Natural killer cell (primary cell): Measurements from ENCODE around the gene CNDP1. TPM values are rescaled to one million over a fixed set of nuclear protein-coding genes. Genes with fewer than 3 reads are reported as not detected.

ENCODE experiments used
- ATAC-seq, 3 donors: fragments of 150-1000 bp in 2 of 3; fragments of 200-7000 bp in 1 of 3; cut with Tn5 transposase; 1 replicate in 1 of 3; 2 replicates in 2 of 3; pipeline ENCODE4 v1.10.0; 2021; ENCODE audit warnings: mild to moderate bottlenecking in 2 of 3, moderate library complexity in 2 of 3
- DNase-seq, 2 donors: peaks; one replicate each; pipeline versions ENCODE4 v3.0.0 to v3.0.0-alpha.2; 2013 to 2021; ENCODE audit warnings: mixed read lengths in 1 of 2
- H3K27ac ChIP-seq: one replicate; pipeline ENCODE4 v1.5.1; 2013; ENCODE audit warnings: mild to moderate bottlenecking, low read length
- H3K27me3 ChIP-seq: one replicate; pipeline ENCODE4 v1.6.1; 2013; ENCODE audit warnings: low read length; ENCODE audit not compliant: control insufficient read depth, insufficient read depth
- H3K36me3 ChIP-seq: one replicate; pipeline ENCODE4 v1.6.1; 2013; ENCODE audit warnings: low read length; ENCODE audit not compliant: control insufficient read depth, insufficient read depth
- H3K4me1 ChIP-seq: one replicate; pipeline ENCODE4 v1.6.1; 2013; ENCODE audit warnings: low read length; ENCODE audit not compliant: control insufficient read depth, insufficient read depth
- H3K4me3 ChIP-seq: one replicate; pipeline ENCODE4 v1.5.1; 2013; ENCODE audit warnings: low read length
- H3K9me3 ChIP-seq: one replicate; pipeline ENCODE4 v1.6.1; 2013; ENCODE audit warnings: low read length; ENCODE audit not compliant: control insufficient read depth, insufficient read depth
- H3K27ac Mint-ChIP-seq, 2 donors: one replicate each; pipeline ENCODE4 v1.8.0; 2022; ENCODE audit warnings: mild to moderate bottlenecking in 2 of 2, mixed read lengths in 2 of 2, moderate library complexity in 1 of 2
- H3K27me3 Mint-ChIP-seq, 2 donors: one replicate each; pipeline ENCODE4 v1.8.0; 2022; ENCODE audit warnings: low read depth in 2 of 2, mixed read lengths in 2 of 2
- H3K36me3 Mint-ChIP-seq: one replicate; pipeline ENCODE4 v1.8.0; 2022; ENCODE audit warnings: mixed read lengths
- H3K4me1 Mint-ChIP-seq, 2 donors: one replicate each; pipeline ENCODE4 v1.8.0; 2022; ENCODE audit warnings: mixed read lengths in 2 of 2
- H3K4me3 Mint-ChIP-seq: one replicate; pipeline ENCODE4 v1.8.0; 2022; ENCODE audit warnings: mild to moderate bottlenecking, moderate library complexity, mixed read lengths
- H3K9me3 Mint-ChIP-seq, 2 donors: one replicate each; pipeline ENCODE4 v1.8.0; 2022; ENCODE audit warnings: mixed read lengths in 2 of 2
- WGBS: methylation state at CpG from one replicate; pipeline ENCODE4 v1.1.7; 2013; ENCODE audit warnings: missing lambda C conversion rate; ENCODE audit not compliant: insufficient coverage; 5-methylcytosine and 5-hydroxymethylcytosine counted together
- intact Hi-C: fragments of 100-400 bp; cut with micrococcal nuclease; formaldehyde crosslinking; loops from one replicate; pipeline ENCODE4 v1.14.2; 2022
- total RNA-seq, 4 donors: library from RNA; stranded (reverse); fragments of 120-200 nt in 1 of 4; gene quantifications; one replicate each; pipeline versions ENCODE4 v1.2.3 to v1.2.4, GENCODE V29; 2013 to 2022
- TF ChIP-seq, protein P1 (sequence below): fragments of 200-600 bp; IDR thresholded peaks from one replicate; pipeline ENCODE4 v1.8.0; 2022; ENCODE audit warnings: antibody characterized with exemption

The CNDP1 gene
- total RNA-seq, 3 donors from 2014 or later (not counting 1 experiment from before 2014, with no cell fraction given): 0.31 to 0.60 (median 0.57) TPM

DNA sequence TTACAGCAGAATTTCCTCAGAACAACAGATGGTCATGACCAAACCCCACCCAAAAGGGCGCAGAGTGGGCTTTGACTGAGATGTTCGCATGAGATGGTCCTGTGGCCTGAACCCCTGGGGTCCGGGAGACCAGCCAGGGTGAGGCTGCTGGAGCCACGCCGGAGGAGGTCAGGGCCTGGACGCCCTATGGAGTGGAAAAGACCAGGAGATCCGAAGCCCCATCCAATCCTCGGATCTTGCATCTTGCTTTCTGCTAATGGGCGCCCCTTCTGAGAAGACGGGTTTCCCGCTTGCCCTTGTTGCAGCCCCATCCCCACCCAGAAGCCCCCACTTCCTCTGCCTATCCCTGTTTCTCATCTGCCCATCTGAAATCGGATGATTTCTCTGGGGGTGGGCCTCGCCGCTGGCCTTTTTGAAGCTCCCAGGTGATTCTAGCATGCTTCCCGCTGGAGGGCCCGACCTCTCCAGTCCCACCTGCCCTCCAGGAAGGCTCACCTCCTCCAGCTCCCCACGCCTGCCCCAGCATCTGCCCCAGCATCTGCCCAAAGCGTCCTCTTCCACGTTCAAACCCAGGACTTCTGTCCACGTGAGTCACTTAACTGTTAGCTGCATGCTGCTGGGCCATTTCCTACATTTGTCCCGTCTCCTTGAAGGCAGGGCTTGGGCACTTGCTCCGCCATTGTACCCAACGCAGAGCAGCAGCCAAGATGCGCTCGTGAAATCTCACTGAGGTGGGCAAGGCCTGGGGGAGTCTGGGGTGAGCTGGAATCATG is 4.3 kb upstream of the CNDP1 start:
- no peaks in the 10 kb centered on the region for H3K27me3 ChIP-seq
- no peaks in the 10 kb centered on the region for H3K4me1 Mint-ChIP-seq
- intact Hi-C loops: no loop called here
- H3K4me3 ChIP-seq: no peak overlapping the region
- no peaks in the 10 kb centered on the region for H3K9me3 Mint-ChIP-seq
- WGBS: 88% methylated on average over 25 of the region's 25 CpGs
- H3K27ac ChIP-seq: no peak overlapping the region
- no peaks in the 10 kb centered on the region for H3K9me3 ChIP-seq
- H3K27me3 Mint-ChIP-seq: peaks cover 3 to 6% of the 10 kb centered on the region in 2 donors
- DNase-seq (no peak), ATAC-seq (no peak)
- H3K36me3 Mint-ChIP-seq: no peaks in the 10 kb centered on the region
- TF ChIP-seq, protein P1, sequence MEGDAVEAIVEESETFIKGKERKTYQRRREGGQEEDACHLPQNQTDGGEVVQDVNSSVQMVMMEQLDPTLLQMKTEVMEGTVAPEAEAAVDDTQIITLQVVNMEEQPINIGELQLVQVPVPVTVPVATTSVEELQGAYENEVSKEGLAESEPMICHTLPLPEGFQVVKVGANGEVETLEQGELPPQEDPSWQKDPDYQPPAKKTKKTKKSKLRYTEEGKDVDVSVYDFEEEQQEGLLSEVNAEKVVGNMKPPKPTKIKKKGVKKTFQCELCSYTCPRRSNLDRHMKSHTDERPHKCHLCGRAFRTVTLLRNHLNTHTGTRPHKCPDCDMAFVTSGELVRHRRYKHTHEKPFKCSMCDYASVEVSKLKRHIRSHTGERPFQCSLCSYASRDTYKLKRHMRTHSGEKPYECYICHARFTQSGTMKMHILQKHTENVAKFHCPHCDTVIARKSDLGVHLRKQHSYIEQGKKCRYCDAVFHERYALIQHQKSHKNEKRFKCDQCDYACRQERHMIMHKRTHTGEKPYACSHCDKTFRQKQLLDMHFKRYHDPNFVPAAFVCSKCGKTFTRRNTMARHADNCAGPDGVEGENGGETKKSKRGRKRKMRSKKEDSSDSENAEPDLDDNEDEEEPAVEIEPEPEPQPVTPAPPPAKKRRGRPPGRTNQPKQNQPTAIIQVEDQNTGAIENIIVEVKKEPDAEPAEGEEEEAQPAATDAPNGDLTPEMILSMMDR: no peak
- no peaks in the 10 kb centered on the region for H3K4me1 ChIP-seq
- no peak overlapping the region for H3K4me3 Mint-ChIP-seq
- no peak overlapping the region for H3K27ac Mint-ChIP-seq
- H3K36me3 ChIP-seq: no peaks in the 10 kb centered on the region

DNA sequence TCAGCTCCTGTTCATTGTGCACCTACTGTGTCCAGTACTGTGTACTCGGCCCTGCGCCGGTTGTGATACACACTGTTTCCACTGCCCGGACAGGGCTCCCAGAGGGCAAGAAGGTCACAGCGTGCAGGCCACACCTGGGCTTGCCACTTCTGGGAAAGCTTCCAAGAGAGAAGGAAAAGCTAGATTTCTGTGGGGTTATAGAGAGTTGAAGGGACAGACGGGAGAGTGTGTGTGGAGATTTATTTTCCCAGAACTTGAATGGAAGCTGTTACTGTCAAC is 3.8 kb upstream of the CNDP1 start:
- Mint-ChIP-seq H3K27ac (no peak overlapping the region), H3K36me3 (no peaks in the 10 kb centered on the region), H3K27me3 (peaks cover 3 to 6% of the 10 kb centered on the region in 2 donors), H3K4me1 (no peaks in the 10 kb centered on the region), H3K9me3 (no peaks in the 10 kb centered on the region), H3K4me3 (no peak overlapping the region)
- DNase-seq (no peak), ATAC-seq (no peak)
- H3K36me3 ChIP-seq: no peaks in the 10 kb centered on the region
- H3K9me3 ChIP-seq: no peaks in the 10 kb centered on the region
- no peak overlapping the region for H3K4me3 ChIP-seq
- H3K27me3 ChIP-seq: no peaks in the 10 kb centered on the region
- TF ChIP-seq, protein P1: no peak
- 95% methylated on average over 6 of the region's 6 CpGs for WGBS
- intact Hi-C loops: no loop called here
- H3K27ac ChIP-seq: no peak overlapping the region
- no peaks in the 10 kb centered on the region for H3K4me1 ChIP-seq

DNA sequence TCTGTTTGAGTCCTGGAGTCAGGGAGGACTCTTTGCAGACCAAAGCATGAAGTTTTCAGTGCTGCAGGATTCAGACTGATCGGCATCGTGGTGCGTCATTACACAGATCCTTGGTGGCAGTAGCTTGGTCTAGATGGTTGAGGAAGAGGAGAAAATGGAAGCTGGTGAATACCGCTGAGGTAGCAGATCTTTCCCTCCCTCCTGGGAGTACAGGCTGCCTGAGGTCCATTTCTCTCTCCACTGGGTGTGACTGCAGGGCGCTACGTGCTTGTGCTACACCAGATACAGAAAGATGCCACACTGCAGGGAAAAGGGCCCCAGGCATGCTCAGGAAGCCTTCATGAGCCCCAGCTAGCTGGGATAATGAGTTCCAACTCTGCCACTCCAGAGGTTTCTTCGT is 3.3 kb upstream of the CNDP1 start:
- Mint-ChIP-seq H3K9me3 (no peaks in the 10 kb centered on the region), H3K36me3 (no peaks in the 10 kb centered on the region), H3K4me3 (no peak overlapping the region), H3K27ac (no peak overlapping the region), H3K27me3 (peaks cover 3 to 6% of the 10 kb centered on the region in 2 donors), H3K4me1 (no peaks in the 10 kb centered on the region)
- intact Hi-C loops: no loop called here
- Histone ChIP-seq H3K36me3 (no peaks in the 10 kb centered on the region), H3K27me3 (no peaks in the 10 kb centered on the region), H3K4me1 (no peaks in the 10 kb centered on the region), H3K4me3 (no peak overlapping the region), H3K9me3 (no peaks in the 10 kb centered on the region), H3K27ac (no peak overlapping the region)
- ATAC-seq (no peak), DNase-seq (no peak)
- WGBS: 94% methylated on average over 7 of the region's 7 CpGs
- TF ChIP-seq, protein P1: no peak

DNA sequence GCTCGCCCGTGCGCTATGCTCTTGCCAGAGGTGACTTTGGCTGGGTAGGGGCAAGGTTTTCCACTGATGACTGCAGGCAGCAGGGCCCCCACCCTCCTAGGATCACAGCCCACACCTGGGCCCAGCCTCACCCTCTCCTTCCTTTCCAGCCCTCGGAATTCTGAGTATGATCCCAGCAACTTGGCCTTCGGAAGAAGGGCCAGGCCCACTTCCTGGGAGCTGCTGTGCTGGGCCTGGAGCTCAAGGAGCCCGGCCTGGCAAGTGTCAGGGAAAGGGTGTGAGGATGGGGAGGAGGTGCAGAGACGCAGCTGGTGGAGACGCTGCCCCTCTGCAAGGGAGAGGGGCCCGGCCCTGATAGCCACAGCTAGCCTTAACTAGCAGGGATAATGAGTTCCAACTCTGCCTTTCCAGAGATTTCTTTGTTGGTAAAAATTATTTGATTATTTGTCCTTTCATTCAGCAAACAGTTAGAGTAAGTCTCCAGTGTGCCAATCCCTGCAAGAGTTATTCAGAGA is 1.7 kb upstream of the CNDP1 start:
- DNase-seq (no peak), ATAC-seq (no peak)
- Histone ChIP-seq H3K27me3 (no peaks in the 10 kb centered on the region), H3K36me3 (no peaks in the 10 kb centered on the region), H3K27ac (no peak overlapping the region), H3K9me3 (no peaks in the 10 kb centered on the region), H3K4me3 (no peak overlapping the region), H3K4me1 (no peaks in the 10 kb centered on the region)
- WGBS: 89% methylated on average over 9 of the region's 9 CpGs
- no peaks in the 10 kb centered on the region for H3K4me1 Mint-ChIP-seq
- no peaks in the 10 kb centered on the region for H3K36me3 Mint-ChIP-seq
- H3K27me3 Mint-ChIP-seq: peaks cover 3 to 6% of the 10 kb centered on the region in 2 donors
- intact Hi-C loops: no loop called here
- no peak overlapping the region for H3K27ac Mint-ChIP-seq
- H3K4me3 Mint-ChIP-seq: no peak overlapping the region
- TF ChIP-seq, protein P1: no peak
- H3K9me3 Mint-ChIP-seq: no peaks in the 10 kb centered on the region
